Endothelial cell of umbilical vein (primary cell): ENCODE data around the gene KCTD2. TPM values are rescaled to one million over a fixed set of nuclear protein-coding genes. Genes with fewer than 3 reads are reported as not detected.
A peak's percentile ranks its signal among the peaks of the same experiment; 100 is the strongest.

Experiments used
- BruUV-seq: library from RNA; stranded (reverse); fragments of 400-500 nt; replicated peaks from 2 replicates; lab custom pipeline; 2021; lab: Mats Ljungman, UMichigan
- CTCF ChIA-PET: fragments of 300-600, 350-600 bp; sonication (Branson Sonifier 250); formaldehyde crosslinking; loops from one replicate; lab custom pipeline; 2021; ENCODE audit warnings: antibody characterized with exemption, inconsistent platforms; lab: Charles Lee
- POLR2A ChIA-PET: fragments of 300-600, 350-600 bp; sonication (Branson Sonifier 250); formaldehyde crosslinking; loops from one replicate; lab custom pipeline; 2021; ENCODE audit warnings: antibody characterized with exemption, inconsistent platforms; lab: Charles Lee
- DNase-seq: peaks from one replicate; pipeline ENCODE4 v3.0.0-alpha.2; 2011; ENCODE audit warnings: low read depth, low spot score
- FAIRE-seq: peaks from 2 replicates; lab custom pipeline; 2011; peaks lifted over from hg19 to GRCh38; lab: Jason Lieb, UNC
- H2AFZ ChIP-seq: 2 replicates; pipeline ENCODE4 v1.6.0; 2012; ENCODE audit warnings: low read depth, low read length, control low read depth, inconsistent platforms
- H3K27ac ChIP-seq: 2 replicates; pipeline ENCODE4 v1.5.1; 2011; ENCODE audit warnings: low read depth, mild to moderate bottlenecking, control low read depth, low read length, moderate library complexity; ENCODE audit not compliant: insufficient read depth
- H3K27me3 ChIP-seq, 2 experiments: 2 replicates each; pipeline versions ENCODE4 v1.6.0 to v1.6.1; 2011; ENCODE audit warnings: low read length in 2 of 2, mixed read lengths in 1 of 2; ENCODE audit not compliant: control insufficient read depth in 2 of 2, insufficient read depth in 2 of 2
- H3K36me3 ChIP-seq, 2 experiments: 2 replicates in 1 of 2; 3 replicates in 1 of 2; pipeline ENCODE4 v1.5.1; 2011; ENCODE audit warnings: low read length in 2 of 2, mild to moderate bottlenecking in 1 of 2, moderate library complexity in 1 of 2; ENCODE audit not compliant: control insufficient read depth in 2 of 2, insufficient read depth in 2 of 2; ENCODE audit errors: extremely low read depth in 1 of 2
- H3K4me1 ChIP-seq: 3 replicates; pipeline ENCODE4 v1.5.1; 2011; ENCODE audit warnings: mild to moderate bottlenecking, low read length; ENCODE audit not compliant: control insufficient read depth, insufficient read depth; ENCODE audit errors: extremely low read depth
- H3K4me2 ChIP-seq: 2 replicates; pipeline ENCODE4 v1.6.1; 2011; ENCODE audit warnings: low read length, control low read depth, mixed read lengths; ENCODE audit not compliant: insufficient read depth
- H3K4me3 ChIP-seq, 3 experiments: fragments of 200-600 bp in 1 of 3; sonication (generic), shearing (Covaris generic) in 1 of 3; replicated peaks in 1 of 3; 2 replicates each; pipeline ENCODE4 v1.5.1; 2011 to 2016; ENCODE audit warnings: control low read depth in 3 of 3, low read length in 3 of 3, mild to moderate bottlenecking in 2 of 3, inconsistent platforms in 1 of 3, low read depth in 1 of 3, moderate library complexity in 1 of 3; ENCODE audit not compliant: insufficient read depth in 1 of 3
- H3K79me2 ChIP-seq: 2 replicates; pipeline ENCODE4 v1.6.0; 2012; ENCODE audit warnings: low read length, inconsistent platforms; ENCODE audit not compliant: control insufficient read depth, insufficient read depth
- H3K9ac ChIP-seq: replicated peaks from 2 replicates; pipeline ENCODE3; 2011; ENCODE audit warnings: low read length, control low read depth; ENCODE audit not compliant: insufficient read depth; ENCODE audit errors: extremely low read depth
- H3K9me1 ChIP-seq: replicated peaks from 3 replicates; pipeline ENCODE4 v1.6.0; 2011; ENCODE audit warnings: mild to moderate bottlenecking, low read length; ENCODE audit not compliant: control insufficient read depth, insufficient read depth; ENCODE audit errors: extremely low read depth
- H3K9me3 ChIP-seq: replicated peaks from 2 replicates; pipeline ENCODE4 v1.5.1; 2012; ENCODE audit warnings: low read length, inconsistent platforms; ENCODE audit not compliant: control insufficient read depth, insufficient read depth
- H4K20me1 ChIP-seq: replicated peaks from 2 replicates; pipeline ENCODE3; 2011; ENCODE audit warnings: mild to moderate bottlenecking, low read length; ENCODE audit not compliant: control insufficient read depth, insufficient read depth; ENCODE audit errors: extremely low read depth
- CTCF ChIP-seq, 2 donors: IDR thresholded peaks; 1 replicate in 1 of 2; 2 replicates in 1 of 2; pipeline ENCODE4 v1.5.1; 2011; ENCODE audit warnings: low read length in 2 of 2, mild to moderate bottlenecking in 2 of 2, moderate library complexity in 2 of 2, control low read depth in 1 of 2, inconsistent platforms in 1 of 2, low read depth in 1 of 2; ENCODE audit not compliant: insufficient read depth in 1 of 2; ENCODE audit errors: extremely low read depth in 1 of 2
- EZH2 ChIP-seq: IDR thresholded peaks from 2 replicates; pipeline ENCODE4 v1.6.1; 2012; ENCODE audit warnings: borderline replicate concordance, low read depth, mild to moderate bottlenecking, moderate library complexity, low read length, inconsistent platforms; ENCODE audit not compliant: severe bottlenecking
- FOS ChIP-seq: IDR thresholded peaks from 2 replicates; pipeline ENCODE4 v1.6.1; 2011; ENCODE audit warnings: mild to moderate bottlenecking, low read length, moderate library complexity, borderline replicate concordance; ENCODE audit not compliant: insufficient read depth
- GATA2 ChIP-seq: IDR thresholded peaks from 2 replicates; pipeline ENCODE4 v1.7.0; 2011; ENCODE audit warnings: low read depth, mild to moderate bottlenecking, moderate library complexity, mixed read lengths, low read length; ENCODE audit not compliant: insufficient read length, insufficient read depth
- JUN ChIP-seq: IDR thresholded peaks from 2 replicates; pipeline ENCODE4 v1.6.1; 2011; ENCODE audit warnings: borderline replicate concordance, low read depth; ENCODE audit not compliant: insufficient read length, insufficient read depth
- MAX ChIP-seq: IDR thresholded peaks from 2 replicates; pipeline ENCODE4 v1.6.1; 2011; ENCODE audit not compliant: insufficient read depth, insufficient read length
- MYC ChIP-seq: IDR thresholded peaks from one replicate; pipeline ENCODE4 v1.6.1; 2011; ENCODE audit warnings: mild to moderate bottlenecking, low read depth, low read length
- POLR2A ChIP-seq: IDR thresholded peaks from 2 replicates; pipeline ENCODE4 v1.6.1; 2012; ENCODE audit warnings: low read depth, mild to moderate bottlenecking, control low read depth, low read length
- POLR2AphosphoS5 ChIP-seq: IDR thresholded peaks from 2 replicates; pipeline ENCODE4 v1.6.1; 2012; ENCODE audit warnings: low read depth, mild to moderate bottlenecking, control low read depth, low read length, moderate library complexity; ENCODE audit not compliant: insufficient read depth
- dilution Hi-C: fragments of 300-500 bp; cut with MboI; formaldehyde crosslinking; loops from one replicate; pipeline ENCODE4 v1.15.0; 2019; ENCODE audit warnings: low sequenced_read_pairs; ENCODE audit not compliant: extremely low pct_ligation_motif_present
- intact Hi-C: fragments of 100-400 bp; cut with micrococcal nuclease; formaldehyde crosslinking; loops from one replicate; pipeline ENCODE4 v1.10.0; 2022
- polyA plus RNA-seq, 4 experiments: library from polyadenylated mRNA; depleted of rRNA in 3 of 4; stranded (reverse) in 3 of 4; unstranded in 1 of 4; fragments of >200 nt; gene quantifications; 2 replicates each; pipeline versions ENCODE4 v1.2.1 to v1.2.3, GENCODE V29; 2011 to 2012; ENCODE audit warnings: missing spikeins in 1 of 4
- total RNA-seq: library from RNA; stranded (reverse); gene quantifications from 2 replicates; pipeline ENCODE4 v1.2.3, GENCODE V29; 2021

The KCTD2 gene
- total and polyA plus RNA-seq, 2 donors (not counting 3 experiments of a cell fraction or from before 2014, with no cell fraction given), result 23.2 to 24.8 TPM

GRCh38 chr17:75048249-75048878, 1.3 kb downstream of the KCTD2 start:
- peak overlapping the region; percentile 54 for H3K9ac ChIP-seq
- H3K4me3 ChIP-seq, result peak overlapping the region; percentile 35 to 93 (median 51)
- H3K27me3 ChIP-seq, result no peaks in the 10 kb centered on the region
- dilution Hi-C loops (no loop called here), intact Hi-C loops (loop anchor here (5.0 to 10.0 kb wide), 3 partner anchors 59 to 466 kb away; partner anchors contain the start of genes ARMC7, CASKIN2, SUMO2 and TSEN54)
- peaks cover 6% of the 10 kb centered on the region in 2 experiments for H3K36me3 ChIP-seq
- ChIA-PET CTCF (interaction anchor here (0.7 to 2.7 kb wide), 14 partner anchors 10 to 222 kb away, joined by 3 to 13 read pairs (median 4); partner anchors contain the start of gene MIF4GD), POLR2A (interaction anchor here (0.6 to 0.8 kb wide), 2 partner anchors 76 to 138 kb away, joined by 3 read pairs; no protein-coding TSS in a partner anchor)
- TF ChIP-seq CTCF (IDR thresholded peaks at IDR 0.05; ENCODE audit: extremely low read depth in 1 of 2, insufficient read depth in 1 of 2, low read depth in 1 of 2, low read length in 2 of 2), result no peak
- no peak for TF ChIP-seq POLR2AphosphoS5
- no peak for TF ChIP-seq MAX
- no peak for TF ChIP-seq GATA2
- no peak for TF ChIP-seq EZH2
- TF ChIP-seq POLR2A, result no peak
- TF ChIP-seq MYC, result no peak
- no peak for TF ChIP-seq JUN
- no peak for TF ChIP-seq FOS
- FAIRE-seq (no peak), DNase-seq (peak; percentile 25)
- H3K9me3 ChIP-seq, result no peaks in the 10 kb centered on the region
- no peaks in the 10 kb centered on the region for H4K20me1 ChIP-seq
- H3K27ac ChIP-seq, result no peak overlapping the region
- no peak overlapping the region for H2AFZ ChIP-seq
- H3K79me2 ChIP-seq, result peaks cover 8% of the 10 kb centered on the region
- BruUV-seq, result no TSS peak
- H3K9me1 ChIP-seq, result no peaks in the 10 kb centered on the region
- H3K4me2 ChIP-seq, result peak overlapping the region; percentile 59
- peaks cover 13% of the 10 kb centered on the region for H3K4me1 ChIP-seq
